Brain pericyte (primary cell): Measurements from ENCODE around the gene KRT17.

Source experiments
- DNase-seq: peaks from one replicate; pipeline ENCODE4 v3.0.0-alpha.2; 2012; ENCODE audit warnings: low read depth, low spot score

Gene KRT17

GRCh38 chr17:41624208-41625101, at the start of gene KRT17:
Gene KRT17 (minus strand): TSS chr17:41624575. CDS start chr17:41624509, 66 bp downstream.
- DNase-seq = no peak

GRCh38 chr17:41672153-41672552, 47.8 kb upstream of the KRT17 start:
- DNase-seq = no peak

GRCh38 chr17:41667280-41668041, 43.1 kb upstream of the KRT17 start:
- no peak for DNase-seq

- DNase-seq = no peak
Measured at GRCh38 chr17:41666708-41667279, 42.4 kb upstream of the KRT17 start.

GRCh38 chr17:41666237-41666641, 41.9 kb upstream of the KRT17 start:
- no peak for DNase-seq

- DNase-seq = no peak
Measured at GRCh38 chr17:41665566-41666236, 41.3 kb upstream of the KRT17 start.

- no peak for DNase-seq
Measured at GRCh38 chr17:41664587-41665565, 40.5 kb upstream of the KRT17 start.

GRCh38 chr17:41664172-41664457, 39.7 kb upstream of the KRT17 start:
- DNase-seq = no peak

GRCh38 chr17:41663451-41664171, 39.2 kb upstream of the KRT17 start:
- DNase-seq = no peak

- no peak for DNase-seq
Measured at GRCh38 chr17:41660221-41660711, 35.9 kb upstream of the KRT17 start.

- DNase-seq = no peak
Measured at GRCh38 chr17:41659427-41660212, 35.2 kb upstream of the KRT17 start.

GRCh38 chr17:41658846-41659245, 34.5 kb upstream of the KRT17 start:
- DNase-seq = no peak

GRCh38 chr17:41657936-41658335, 33.6 kb upstream of the KRT17 start:
- DNase-seq = no peak

GRCh38 chr17:41657176-41657754, 32.9 kb upstream of the KRT17 start:
- DNase-seq = no peak

GRCh38 chr17:41656249-41657023, 32.1 kb upstream of the KRT17 start:
- DNase-seq = no peak

GRCh38 chr17:41655611-41656111, 31.3 kb upstream of the KRT17 start:
- no peak for DNase-seq

GRCh38 chr17:41654678-41655607, 30.6 kb upstream of the KRT17 start:
- no peak for DNase-seq
